ENCODE data around the gene JUND.

The JUND gene

GRCh38 chr19:18289471-18290301, 8.3 kb upstream of the JUND start:
- DNase-seq: no peak

- no peak for DNase-seq
Measured at GRCh38 chr19:18287836-18288772, 6.7 kb upstream of the JUND start.

- DNase-seq: no peak
Measured at GRCh38 chr19:18286973-18287635, 5.7 kb upstream of the JUND start.

GRCh38 chr19:18284712-18285360, 3.4 kb upstream of the JUND start:
- DNase-seq: no peak

- DNase-seq: no peak
Measured at GRCh38 chr19:18283338-18283737, 1.9 kb upstream of the JUND start.

- DNase-seq: no peak
Measured at GRCh38 chr19:18282788-18283141, 1.3 kb upstream of the JUND start.

GRCh38 chr19:18282021-18282787, 782 bp upstream of the JUND start:
- no peak for DNase-seq

- DNase-seq: no peak
Measured at GRCh38 chr19:18280247-18281081, 958 bp downstream of the JUND start.

GRCh38 chr19:18279516-18280246, 1.7 kb downstream of the JUND start:
- DNase-seq: no peak

GRCh38 chr19:18279266-18279515, 2.2 kb downstream of the JUND start:
- DNase-seq: no peak

- DNase-seq: no peak
Measured at GRCh38 chr19:18278521-18279265, 2.7 kb downstream of the JUND start.

- DNase-seq: no peak
Measured at GRCh38 chr19:18274781-18275356, 6.6 kb downstream of the JUND start.

GRCh38 chr19:18274219-18274780, 7.1 kb downstream of the JUND start, which contains the start of gene IQCN:
TSS of gene IQCN (minus strand) at chr19:18274452. CDS start at chr19:18269478, 4,974 bp downstream.
- DNase-seq: no peak

- DNase-seq: no peak
Measured at GRCh38 chr19:18273561-18274218, 7.7 kb downstream of the JUND start.

GRCh38 chr19:18271433-18271841, 10.0 kb downstream of the JUND start:
- DNase-seq: no peak

GRCh38 chr19:18270326-18270725, 11.1 kb downstream of the JUND start:
- no peak for DNase-seq

GRCh38 chr19:18269070-18269723, 12.2 kb downstream of the JUND start:
- no peak for DNase-seq
